HG02852 (cell line): ENCODE measurements around the gene DPH1.
A peak's percentile ranks its signal among the peaks of the same experiment; 100 is the strongest.

ENCODE experiments used
- ATAC-seq: cut with Tn5 transposase; IDR thresholded peaks from one replicate; pipeline ENCODE4 v1.9.1; 2021; ENCODE audit warnings: mild to moderate bottlenecking, moderate library complexity; ENCODE audit not compliant: unreplicated experiment

The DPH1 gene

GRCh38 chr17:2060681-2061440 lies 30.9 kb downstream of the DPH1 start:
- ATAC-seq, result no peak

GRCh38 chr17:2061441-2061958 lies 31.5 kb downstream of the DPH1 start:
- no peak for ATAC-seq

- ATAC-seq, result no peak
These were observed 32.7 kb downstream of the DPH1 start for GRCh38 chr17:2062571-2063183.

- ATAC-seq, result no peak
These were observed 33.6 kb downstream of the DPH1 start for GRCh38 chr17:2063261-2064146.

- no peak for ATAC-seq
These were observed 34.2 kb downstream of the DPH1 start for GRCh38 chr17:2064147-2064489.

GRCh38 chr17:2064520-2064971 lies 34.6 kb downstream of the DPH1 start:
- no peak for ATAC-seq

- ATAC-seq, result no peak
These were observed 35.2 kb downstream of the DPH1 start for GRCh38 chr17:2064980-2065785.

- ATAC-seq, result no peak
These were observed 36.0 kb downstream of the DPH1 start for GRCh38 chr17:2065949-2066400.

GRCh38 chr17:2067048-2067561 lies 37.2 kb downstream of the DPH1 start:
- no peak for ATAC-seq

GRCh38 chr17:2067608-2068024 lies 37.7 kb downstream of the DPH1 start:
- ATAC-seq, result no peak

GRCh38 chr17:2068031-2068518 lies 38.1 kb downstream of the DPH1 start:
- no peak for ATAC-seq

GRCh38 chr17:2068519-2069051 lies 38.6 kb downstream of the DPH1 start:
- no peak for ATAC-seq

- ATAC-seq, result peak; percentile 68
These were observed 40.5 kb downstream of the DPH1 start for GRCh38 chr17:2070241-2071023.

- no peak for ATAC-seq
These were observed 41.1 kb downstream of the DPH1 start for GRCh38 chr17:2071024-2071385.

- no peak for ATAC-seq
These were observed 41.7 kb downstream of the DPH1 start for GRCh38 chr17:2071455-2072281.

GRCh38 chr17:2074919-2075318 lies 45.0 kb downstream of the DPH1 start:
- no peak for ATAC-seq

- ATAC-seq, result no peak
These were observed 45.6 kb downstream of the DPH1 start for GRCh38 chr17:2075336-2076086.
